Measurements from ENCODE around the gene TPX2.

The TPX2 gene, protein sequence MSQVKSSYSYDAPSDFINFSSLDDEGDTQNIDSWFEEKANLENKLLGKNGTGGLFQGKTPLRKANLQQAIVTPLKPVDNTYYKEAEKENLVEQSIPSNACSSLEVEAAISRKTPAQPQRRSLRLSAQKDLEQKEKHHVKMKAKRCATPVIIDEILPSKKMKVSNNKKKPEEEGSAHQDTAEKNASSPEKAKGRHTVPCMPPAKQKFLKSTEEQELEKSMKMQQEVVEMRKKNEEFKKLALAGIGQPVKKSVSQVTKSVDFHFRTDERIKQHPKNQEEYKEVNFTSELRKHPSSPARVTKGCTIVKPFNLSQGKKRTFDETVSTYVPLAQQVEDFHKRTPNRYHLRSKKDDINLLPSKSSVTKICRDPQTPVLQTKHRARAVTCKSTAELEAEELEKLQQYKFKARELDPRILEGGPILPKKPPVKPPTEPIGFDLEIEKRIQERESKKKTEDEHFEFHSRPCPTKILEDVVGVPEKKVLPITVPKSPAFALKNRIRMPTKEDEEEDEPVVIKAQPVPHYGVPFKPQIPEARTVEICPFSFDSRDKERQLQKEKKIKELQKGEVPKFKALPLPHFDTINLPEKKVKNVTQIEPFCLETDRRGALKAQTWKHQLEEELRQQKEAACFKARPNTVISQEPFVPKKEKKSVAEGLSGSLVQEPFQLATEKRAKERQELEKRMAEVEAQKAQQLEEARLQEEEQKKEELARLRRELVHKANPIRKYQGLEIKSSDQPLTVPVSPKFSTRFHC

GRCh38 chr20:31738729-31739549, at the start of gene TPX2:
TPX2 (plus strand) TSS chr20:31739290; CDS start chr20:31757477, 18,187 bp downstream.
- DNase-seq, result peak; percentile 95

DNA sequence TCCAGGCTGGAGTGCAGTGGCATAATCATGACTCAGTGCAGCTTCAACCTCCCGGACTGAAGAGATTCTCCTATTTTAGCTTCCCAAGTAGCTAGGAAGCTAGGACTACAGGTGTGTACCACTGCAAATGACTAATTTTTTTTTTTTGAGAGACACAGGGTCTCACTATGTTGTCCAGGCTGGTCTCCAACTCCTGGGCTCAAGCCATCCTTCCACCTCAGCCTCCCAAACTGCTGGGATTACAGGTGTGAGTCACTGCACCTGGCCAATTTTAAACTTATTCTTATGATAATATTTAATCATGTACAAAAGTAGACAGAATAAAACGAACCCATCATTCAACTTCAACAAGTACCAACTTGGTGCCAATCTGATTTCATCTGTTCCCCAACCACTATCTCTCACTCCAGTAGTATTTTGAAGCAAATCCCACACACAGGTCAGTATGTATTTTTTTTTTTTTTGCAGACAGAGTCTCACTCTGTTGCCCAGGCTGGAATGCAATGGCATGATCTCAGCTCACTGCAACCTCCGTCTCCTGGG, 48.9 kb upstream of the TPX2 start:
- no peak for DNase-seq

GRCh38 chr20:31691646-31692275, 47.3 kb upstream of the TPX2 start:
- DNase-seq, result no peak

- DNase-seq, result no peak
Measured at GRCh38 chr20:31693402-31693801, 45.7 kb upstream of the TPX2 start.

GRCh38 chr20:31693987-31694661, 45.0 kb upstream of the TPX2 start:
- DNase-seq, result no peak

- no peak for DNase-seq
Measured at GRCh38 chr20:31694842-31695593, 44.1 kb upstream of the TPX2 start.

GRCh38 chr20:31695849-31696804, 43.0 kb upstream of the TPX2 start:
- DNase-seq, result no peak

DNA sequence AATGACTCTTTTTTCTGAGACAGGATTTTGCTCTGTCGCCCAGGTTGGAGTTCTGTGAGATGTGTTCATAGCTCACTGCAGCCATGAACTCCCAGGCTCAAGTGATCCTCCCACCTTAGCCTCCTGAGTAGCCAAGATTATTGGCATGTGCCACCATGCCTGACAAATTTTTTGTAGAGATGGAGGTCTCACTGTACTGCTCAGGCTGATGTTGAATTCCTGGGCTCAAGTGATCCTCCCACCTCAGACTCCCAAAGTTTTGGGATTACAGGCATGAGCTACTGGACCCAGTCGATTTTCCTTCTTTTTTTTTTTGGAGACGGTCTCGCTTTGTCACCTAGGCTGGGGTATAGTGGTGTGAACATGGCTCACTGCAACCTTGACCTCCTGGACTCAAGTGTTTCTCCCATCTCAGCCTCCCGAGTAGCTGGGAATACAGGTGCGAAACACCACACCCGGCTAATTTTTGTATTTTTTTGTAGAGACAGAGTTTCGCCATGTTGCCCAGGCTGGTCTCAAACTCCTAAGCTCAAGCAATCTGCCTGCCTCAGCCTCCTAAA, 40.8 kb upstream of the TPX2 start:
- DNase-seq, result no peak

- peak; percentile 11 for DNase-seq
Measured at GRCh38 chr20:31698803-31699718, 40.0 kb upstream of the TPX2 start.

- no peak for DNase-seq
Measured at GRCh38 chr20:31699801-31700728, 39.0 kb upstream of the TPX2 start.

- no peak for DNase-seq
Measured at GRCh38 chr20:31700747-31701146, 38.3 kb upstream of the TPX2 start.

GRCh38 chr20:31701591-31701990, 37.5 kb upstream of the TPX2 start:
- DNase-seq, result no peak

DNA sequence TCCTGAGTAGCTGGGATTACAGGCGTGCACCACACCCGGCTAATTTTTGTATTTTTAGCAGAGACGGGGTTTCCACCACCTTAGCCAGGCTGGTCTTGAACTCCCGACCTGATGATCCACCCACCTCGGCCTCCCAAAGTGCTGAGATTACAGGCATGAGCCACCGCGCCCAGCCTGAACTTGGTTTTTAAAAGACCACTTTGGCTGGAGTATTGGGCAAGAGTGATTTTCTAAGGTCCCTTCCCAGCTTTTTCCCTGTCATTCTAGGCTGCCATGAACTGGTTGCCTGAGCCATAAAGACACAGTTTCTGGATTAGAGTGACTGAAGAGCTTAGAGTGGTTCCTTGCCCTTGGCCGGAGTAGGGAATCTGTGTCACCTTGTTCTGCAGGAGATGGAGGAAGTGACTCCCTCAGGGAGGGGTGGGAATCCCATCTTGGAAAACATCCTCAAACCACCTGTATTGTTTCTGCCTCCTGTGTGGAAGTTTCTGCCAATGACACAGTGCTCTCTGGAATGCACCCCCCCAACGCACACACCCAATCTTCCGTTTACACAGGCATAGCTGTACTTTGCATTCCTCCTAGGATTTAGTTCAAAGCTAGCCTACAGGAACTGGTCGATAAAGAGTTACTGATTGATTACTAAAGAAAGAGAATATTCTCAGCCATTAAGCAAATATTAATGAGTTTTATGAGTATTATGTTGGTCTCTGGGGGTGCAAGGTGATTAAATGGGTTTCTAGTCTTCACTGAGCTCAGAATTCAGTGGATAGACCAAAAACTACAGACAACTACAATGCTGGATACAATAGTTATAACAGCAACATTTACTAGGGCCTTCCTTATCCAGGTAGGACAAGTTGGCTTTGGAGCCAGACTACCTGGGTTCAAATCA, 34.6 kb upstream of the TPX2 start:
- DNase-seq, result no peak

GRCh38 chr20:31705191-31705590, 33.9 kb upstream of the TPX2 start:
- DNase-seq, result no peak

- DNase-seq, result no peak
Measured at GRCh38 chr20:31705598-31706597, 33.2 kb upstream of the TPX2 start.

Measured in NCI-H1436 (cell line).